ENCODE measurements around the gene TAF3.

The TAF3 gene

DNA sequence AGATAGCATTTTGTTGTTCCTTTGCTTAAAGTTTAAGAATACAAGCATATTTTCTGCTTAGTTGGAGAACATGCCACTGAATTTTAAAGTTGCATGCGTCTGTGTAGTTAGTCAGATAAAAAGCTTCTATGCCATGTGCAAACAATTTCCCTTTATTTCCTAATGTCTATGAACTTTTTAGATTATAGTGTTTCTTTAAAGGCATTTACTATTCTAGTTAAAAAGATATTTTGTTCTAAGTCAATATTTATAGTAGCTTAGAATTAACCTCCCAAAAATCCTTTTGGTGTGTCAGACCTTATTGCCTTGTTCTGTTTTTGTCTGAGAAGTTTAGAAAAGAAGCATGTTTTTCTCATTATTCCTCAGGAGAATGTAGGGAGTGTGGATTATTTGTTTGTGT, 137.1 kb downstream of the TAF3 start:
- in situ Hi-C loops (cut with MboI; ENCODE audit: low pct_unique_long_range_greater_than_20kb, low sequenced_read_pairs) = no loop called here
- DNase-seq = no peak

DNA sequence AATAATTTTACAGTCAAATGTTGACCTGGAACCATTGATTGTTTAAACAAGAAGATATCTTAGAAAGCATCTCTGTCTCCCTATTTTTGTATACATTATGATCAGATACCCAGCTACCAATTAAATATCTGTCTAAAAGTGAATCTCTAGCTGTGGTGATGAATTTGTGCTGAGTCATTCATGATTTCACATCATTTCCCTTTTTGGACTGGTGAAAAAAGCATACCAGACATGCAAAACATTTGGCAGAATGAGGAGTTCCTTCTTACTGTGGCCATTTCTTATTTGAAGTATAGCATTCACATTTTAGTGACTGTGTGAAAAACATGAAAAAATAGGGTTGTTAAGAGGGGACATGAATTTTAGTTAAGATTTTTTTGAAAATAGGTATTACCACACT, 138.2 kb downstream of the TAF3 start:
- DNase-seq = peak; percentile 79
- in situ Hi-C loops (cut with MboI; ENCODE audit: low pct_unique_long_range_greater_than_20kb, low sequenced_read_pairs) = no loop called here

- in situ Hi-C loops (cut with MboI; ENCODE audit: low pct_unique_long_range_greater_than_20kb, low sequenced_read_pairs) = no loop called here
Observed at GRCh38 chr10:7957591-7957990, 139.3 kb downstream of the TAF3 start.

GRCh38 chr10:7958442-7958841, 140.1 kb downstream of the TAF3 start:
- in situ Hi-C loops (cut with MboI; ENCODE audit: low pct_unique_long_range_greater_than_20kb, low sequenced_read_pairs) = no loop called here
- no peak for DNase-seq

More at GRCh38 chr10:7957591-7957990, 139.3 kb downstream of the TAF3 start:
- no peak for DNase-seq

DNA sequence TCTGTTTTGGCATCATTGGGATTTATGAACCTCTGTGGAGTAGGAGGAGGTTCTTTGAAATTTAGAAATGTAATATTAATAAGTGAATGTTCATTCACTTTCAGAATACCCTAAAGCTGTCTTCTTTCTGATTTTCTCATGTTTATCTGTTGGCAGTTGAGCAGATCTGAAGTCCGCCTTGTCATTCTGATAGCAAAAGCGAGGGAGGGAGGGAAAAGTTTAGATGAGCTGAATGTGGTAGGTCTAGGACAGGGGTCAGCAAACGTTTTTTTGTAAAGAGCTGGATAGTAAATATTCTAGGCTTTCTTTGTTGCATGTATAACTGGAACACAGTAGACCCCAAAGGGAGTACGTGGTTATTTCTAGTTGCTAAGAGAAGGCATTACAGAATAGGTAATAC, 141.8 kb downstream of the TAF3 start:
- in situ Hi-C loops (cut with MboI; ENCODE audit: low pct_unique_long_range_greater_than_20kb, low sequenced_read_pairs) = no loop called here
- DNase-seq = no peak

- in situ Hi-C loops (cut with MboI; ENCODE audit: low pct_unique_long_range_greater_than_20kb, low sequenced_read_pairs) = no loop called here
- no peak for DNase-seq
Observed at GRCh38 chr10:7962592-7962991, 144.3 kb downstream of the TAF3 start.

DNA sequence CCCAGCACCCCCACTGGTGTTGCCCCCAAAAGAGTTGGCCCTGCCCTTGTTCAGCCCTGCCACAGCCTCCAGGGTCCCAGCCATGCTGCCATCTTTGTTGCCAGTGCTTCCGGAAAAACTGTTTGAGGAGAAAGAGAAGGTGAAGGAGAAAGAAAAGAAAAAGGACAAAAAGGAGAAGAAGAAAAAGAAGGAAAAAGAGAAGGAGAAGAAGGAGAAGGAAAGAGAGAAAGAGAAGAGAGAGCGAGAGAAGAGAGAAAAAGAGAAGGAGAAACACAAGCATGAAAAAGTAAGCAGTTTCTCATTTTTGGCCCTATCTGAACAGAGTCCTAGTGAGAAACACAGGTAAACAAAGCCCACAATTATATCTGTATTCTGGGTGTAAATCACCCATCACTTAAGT, 147.2 kb downstream of the TAF3 start:
- in situ Hi-C loops (cut with MboI; ENCODE audit: low pct_unique_long_range_greater_than_20kb, low sequenced_read_pairs) = no loop called here

DNA sequence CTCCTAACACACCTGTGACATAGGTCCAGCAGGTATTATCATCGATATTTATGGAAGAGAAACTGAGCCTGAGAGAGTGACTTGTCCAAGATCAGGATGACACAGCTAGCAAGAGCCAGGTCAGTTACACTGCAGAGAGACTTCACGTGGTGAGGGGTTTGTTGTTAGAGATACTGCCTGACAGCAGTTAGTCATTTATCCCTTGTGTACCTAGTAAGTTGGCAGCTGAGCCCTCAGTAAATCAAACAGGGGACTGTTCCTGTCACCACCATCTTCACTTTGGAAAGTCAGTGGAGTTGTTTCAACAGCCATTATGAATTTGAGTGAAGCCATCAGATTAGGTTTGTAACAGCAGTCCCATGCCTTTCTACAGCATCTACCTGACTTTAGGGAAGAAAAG, 148.7 kb downstream of the TAF3 start:
- in situ Hi-C loops (cut with MboI; ENCODE audit: low pct_unique_long_range_greater_than_20kb, low sequenced_read_pairs) = no loop called here
- no peak for DNase-seq

More for the DNA sequence above, 147.2 kb downstream of the TAF3 start:
- DNase-seq = no peak

DNA sequence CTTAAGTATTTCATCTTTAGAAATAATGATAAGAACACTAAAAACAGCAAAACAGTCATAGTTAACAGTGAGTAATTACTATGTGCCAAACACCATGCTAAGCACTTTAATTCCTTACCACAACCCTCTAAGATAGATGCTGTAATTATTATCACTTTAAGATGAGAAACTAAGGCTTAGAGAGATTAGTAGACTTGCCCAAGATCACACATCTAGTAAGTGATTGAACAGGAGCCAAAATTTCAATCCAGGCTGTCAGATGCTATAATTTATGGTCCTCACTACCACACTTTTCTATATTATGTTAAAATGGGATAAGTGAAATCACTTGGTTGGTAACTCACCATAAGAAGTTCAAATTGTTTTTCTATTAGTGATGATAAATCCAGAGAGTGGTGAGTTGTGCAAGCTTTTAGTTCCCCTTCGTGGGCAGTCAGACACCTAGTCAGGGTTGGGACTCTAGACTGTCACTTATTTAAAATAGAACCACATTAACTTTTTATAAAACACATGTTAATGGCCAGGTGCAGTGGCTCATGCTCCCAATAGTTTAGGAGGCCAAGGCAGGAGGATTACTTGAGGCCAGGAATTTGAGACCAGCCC, 150.3 kb downstream of the TAF3 start:
- DNase-seq = no peak
- in situ Hi-C loops (cut with MboI; ENCODE audit: low pct_unique_long_range_greater_than_20kb, low sequenced_read_pairs) = no loop called here

- no peak for DNase-seq
- in situ Hi-C loops (cut with MboI; ENCODE audit: low pct_unique_long_range_greater_than_20kb, low sequenced_read_pairs) = no loop called here
Observed at GRCh38 chr10:7969623-7970022, 151.3 kb downstream of the TAF3 start.

DNA sequence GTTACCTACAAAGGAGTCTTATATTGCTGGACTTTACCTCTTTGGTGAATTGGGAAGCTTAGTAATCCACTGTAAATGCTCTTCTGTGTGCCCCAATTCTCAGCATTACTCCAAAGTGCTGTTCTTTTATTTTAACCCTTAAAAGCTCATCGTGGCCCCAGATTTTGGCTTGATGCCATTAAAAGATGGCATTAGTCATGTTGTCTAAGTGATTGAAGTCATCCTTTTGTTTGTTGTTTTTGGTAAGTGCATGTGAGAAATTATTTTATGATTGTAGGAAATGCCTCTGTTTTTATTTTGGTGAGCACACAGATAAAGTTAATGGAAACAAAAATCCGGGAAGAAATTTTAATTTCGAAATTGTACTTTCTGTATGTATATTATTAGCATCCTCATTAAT, 153.6 kb downstream of the TAF3 start:
- no peak for DNase-seq
- in situ Hi-C loops (cut with MboI; ENCODE audit: low pct_unique_long_range_greater_than_20kb, low sequenced_read_pairs) = no loop called here

- in situ Hi-C loops (cut with MboI; ENCODE audit: low pct_unique_long_range_greater_than_20kb, low sequenced_read_pairs) = no loop called here
- DNase-seq = no peak
Observed at GRCh38 chr10:7972367-7972766, 154.1 kb downstream of the TAF3 start.

GRCh38 chr10:7980196-7980595, 161.9 kb downstream of the TAF3 start:
- in situ Hi-C loops (cut with MboI; ENCODE audit: low pct_unique_long_range_greater_than_20kb, low sequenced_read_pairs) = no loop called here
- DNase-seq = no peak

DNA sequence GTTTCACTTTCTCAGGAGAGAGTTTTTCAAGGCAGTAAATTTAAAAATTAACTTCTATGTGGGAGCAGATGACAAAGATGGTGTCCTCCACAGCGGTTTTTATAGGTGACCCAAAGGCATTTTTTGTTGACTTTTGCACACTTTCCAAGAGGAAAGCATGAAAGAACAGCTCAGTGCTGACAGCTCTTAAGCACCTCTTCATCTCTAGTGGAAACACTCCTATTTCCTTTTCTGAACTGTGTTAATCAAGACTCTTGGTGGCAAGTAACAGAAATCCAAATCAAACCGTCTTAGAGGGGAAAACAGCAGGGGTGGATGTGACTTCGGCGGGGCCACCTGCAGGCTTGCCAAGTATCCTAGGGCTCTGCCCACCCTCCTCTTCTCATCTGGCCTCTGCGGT, 164.4 kb downstream of the TAF3 start:
- no peak for DNase-seq
- in situ Hi-C loops (cut with MboI; ENCODE audit: low pct_unique_long_range_greater_than_20kb, low sequenced_read_pairs) = no loop called here

GRCh38 chr10:7984325-7984724, 166.0 kb downstream of the TAF3 start:
- in situ Hi-C loops (cut with MboI; ENCODE audit: low pct_unique_long_range_greater_than_20kb, low sequenced_read_pairs) = no loop called here
- no peak for DNase-seq

DNA sequence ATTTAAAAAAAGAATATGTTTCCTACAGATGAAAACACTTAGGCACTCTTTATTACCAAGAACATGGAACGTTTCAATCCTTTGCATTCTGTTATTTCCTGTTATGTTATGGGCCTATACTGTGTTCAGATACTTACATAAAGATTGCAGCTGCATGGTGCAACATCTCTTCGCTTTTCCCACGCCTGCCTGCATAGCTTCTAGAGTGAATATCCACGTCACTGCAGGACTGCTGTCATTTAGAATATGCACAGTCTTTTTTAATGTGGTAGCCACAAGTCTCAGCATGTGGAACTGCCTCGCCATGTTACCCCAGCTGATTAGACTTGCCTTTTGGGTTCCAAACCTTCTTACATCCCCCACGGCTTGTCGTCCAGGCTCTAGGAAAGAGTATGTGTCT, 166.6 kb downstream of the TAF3 start:
- in situ Hi-C loops (cut with MboI; ENCODE audit: low pct_unique_long_range_greater_than_20kb, low sequenced_read_pairs) = no loop called here
- DNase-seq = no peak

GRCh38 chr10:7986851-7987250, 168.5 kb downstream of the TAF3 start:
- DNase-seq = peak; percentile 56

DNA sequence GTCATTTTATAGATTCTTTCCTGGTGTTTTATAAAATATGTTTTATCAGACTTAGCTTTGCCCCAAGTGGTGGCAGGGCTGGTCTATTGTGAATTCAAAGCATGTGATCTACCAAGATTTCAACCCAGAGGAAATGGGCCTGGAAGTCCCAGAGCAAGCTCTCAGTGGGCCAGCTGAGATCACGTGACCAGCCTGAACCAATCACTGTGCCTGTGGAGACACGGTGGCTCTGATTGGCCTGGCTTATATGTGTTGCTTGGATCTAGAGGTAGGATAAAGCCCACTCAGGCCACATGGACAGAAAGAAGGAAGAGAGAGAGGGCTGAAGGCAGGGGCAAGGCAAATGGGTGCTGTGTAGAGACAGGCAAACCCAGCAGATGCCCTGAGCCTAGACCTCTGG, 170.7 kb downstream of the TAF3 start:
- no peak for DNase-seq

More at GRCh38 chr10:7986851-7987250, 168.5 kb downstream of the TAF3 start:
- in situ Hi-C loops (cut with MboI; ENCODE audit: low pct_unique_long_range_greater_than_20kb, low sequenced_read_pairs) = no loop called here

DNA sequence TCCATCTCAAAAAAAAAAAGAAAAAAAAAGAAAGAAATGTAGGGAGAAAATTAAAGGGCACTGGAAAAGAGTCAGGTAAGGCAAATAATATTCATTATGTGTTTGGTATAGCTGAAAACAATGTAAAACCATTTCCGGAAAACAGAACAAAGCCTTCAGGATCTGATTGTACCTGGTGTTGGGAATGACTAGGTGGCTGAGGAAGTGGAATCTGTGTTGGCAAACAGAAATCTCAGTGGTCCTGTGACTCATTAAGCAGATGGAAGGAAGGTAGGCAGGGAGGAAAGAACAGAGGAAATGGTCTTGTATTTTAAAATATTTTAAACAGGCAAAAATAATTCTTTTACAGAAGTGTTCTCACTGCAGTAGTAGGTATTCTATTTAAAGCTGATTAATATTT, 180.5 kb downstream of the TAF3 start:
- DNase-seq = no peak
- in situ Hi-C loops (cut with MboI; ENCODE audit: low pct_unique_long_range_greater_than_20kb, low sequenced_read_pairs) = no loop called here

More for the DNA sequence above, 170.7 kb downstream of the TAF3 start:
- in situ Hi-C loops (cut with MboI; ENCODE audit: low pct_unique_long_range_greater_than_20kb, low sequenced_read_pairs) = no loop called here

DNA sequence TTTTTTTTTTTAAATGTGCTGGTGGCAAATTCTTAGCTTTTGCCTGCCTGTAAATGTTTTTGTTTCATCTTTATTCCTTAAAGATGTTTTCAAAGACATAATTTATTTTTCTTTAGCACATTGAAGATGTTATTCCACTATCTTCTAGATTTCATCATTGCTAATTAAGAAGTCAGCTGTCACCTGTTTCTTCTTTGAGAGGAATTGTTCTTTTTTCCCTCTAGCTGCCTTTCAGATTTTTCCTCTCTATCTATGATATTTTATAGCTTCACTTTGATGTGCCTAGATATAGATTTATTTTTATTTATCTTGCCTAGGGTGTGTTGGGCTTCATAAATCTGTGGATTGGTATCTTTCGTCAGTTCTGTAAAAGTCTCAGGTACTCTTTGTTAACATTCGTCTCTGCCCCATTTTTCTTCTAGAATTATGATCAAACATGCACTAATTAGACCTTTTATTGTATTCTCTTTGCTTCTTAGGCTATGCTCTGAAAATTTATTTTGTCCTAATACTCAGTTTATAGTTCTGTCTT, 186.2 kb downstream of the TAF3 start:
- no peak for DNase-seq
- in situ Hi-C loops (cut with MboI; ENCODE audit: low pct_unique_long_range_greater_than_20kb, low sequenced_read_pairs) = no loop called here

GRCh38 chr10:8006274-8006999, 188.1 kb downstream of the TAF3 start:
- no peak for DNase-seq
- in situ Hi-C loops (cut with MboI; ENCODE audit: low pct_unique_long_range_greater_than_20kb, low sequenced_read_pairs) = no loop called here

All from KBM-7 (cell line).